Neuron (in vitro differentiated cells): ENCODE results near the gene RALA.

Experiments
- H2AFZ ChIP-seq: one replicate; pipeline ENCODE4 v1.6.1; 2013; ENCODE audit warnings: low read depth, mild to moderate bottlenecking, inconsistent platforms, low read length, moderate library complexity
- H3K27me3 ChIP-seq: one replicate; pipeline ENCODE4 v1.6.1; 2013; ENCODE audit warnings: low read length; ENCODE audit not compliant: insufficient read depth
- H3K36me3 ChIP-seq: one replicate; pipeline ENCODE4 v1.6.1; 2013; ENCODE audit warnings: low read length; ENCODE audit not compliant: insufficient read depth
- H3K4me1 ChIP-seq: one replicate; pipeline ENCODE4 v1.6.1; 2013; ENCODE audit warnings: low read length; ENCODE audit not compliant: insufficient read depth
- H3K4me3 ChIP-seq: 2 replicates; pipeline ENCODE4 v1.5.1; 2013; ENCODE audit warnings: mild to moderate bottlenecking, low read length, moderate library complexity
- H3K9me3 ChIP-seq: one replicate; pipeline ENCODE4 v1.6.1; 2013; ENCODE audit warnings: low read length

RALA gene

GRCh38 chr7:39618868-39619267, 4.5 kb upstream of the RALA start:
- Histone ChIP-seq H3K9me3 (no peaks in the 10 kb centered on the region), H3K4me1 (peaks cover 7% of the 10 kb centered on the region), H2AFZ (no peak overlapping the region), H3K27me3 (no peaks in the 10 kb centered on the region), H3K36me3 (no peaks in the 10 kb centered on the region), H3K4me3 (no peak overlapping the region)

- Histone ChIP-seq H3K36me3 (no peaks in the 10 kb centered on the region), H3K4me1 (peaks cover 20% of the 10 kb centered on the region), H2AFZ (no peak overlapping the region), H3K27me3 (no peaks in the 10 kb centered on the region), H3K9me3 (no peaks in the 10 kb centered on the region), H3K4me3 (no peak overlapping the region)
Measured at GRCh38 chr7:39620486-39620885, 2.9 kb upstream of the RALA start.

- H3K36me3 ChIP-seq = no peaks in the 10 kb centered on the region
- H3K4me1 ChIP-seq = peaks cover 27% of the 10 kb centered on the region
- no peak overlapping the region for H3K4me3 ChIP-seq
- H3K27me3 ChIP-seq = no peaks in the 10 kb centered on the region
- H2AFZ ChIP-seq = no peak overlapping the region
- no peaks in the 10 kb centered on the region for H3K9me3 ChIP-seq
Measured at GRCh38 chr7:39621261-39621660, 2.1 kb upstream of the RALA start.

- H2AFZ ChIP-seq = no peak overlapping the region
- peak overlapping the region; percentile 62 for H3K4me3 ChIP-seq
- H3K36me3 ChIP-seq = no peaks in the 10 kb centered on the region
- H3K9me3 ChIP-seq = no peaks in the 10 kb centered on the region
- peaks cover 27% of the 10 kb centered on the region for H3K4me1 ChIP-seq
- H3K27me3 ChIP-seq = no peaks in the 10 kb centered on the region
Measured at GRCh38 chr7:39621784-39622411, 1.5 kb upstream of the RALA start.

GRCh38 chr7:39622609-39623008, 763 bp upstream of the RALA start:
- H3K27me3 ChIP-seq = no peaks in the 10 kb centered on the region
- no peaks in the 10 kb centered on the region for H3K36me3 ChIP-seq
- H3K9me3 ChIP-seq = no peaks in the 10 kb centered on the region
- peak overlapping the region; percentile 83 for H2AFZ ChIP-seq
- peak overlapping the region; percentile 62 for H3K4me3 ChIP-seq
- peaks cover 27% of the 10 kb centered on the region for H3K4me1 ChIP-seq

GRCh38 chr7:39623732-39624441, 515 bp downstream of the RALA start:
- H3K27me3 ChIP-seq = no peaks in the 10 kb centered on the region
- H3K9me3 ChIP-seq = no peaks in the 10 kb centered on the region
- H3K36me3 ChIP-seq = no peaks in the 10 kb centered on the region
- peaks cover 27% of the 10 kb centered on the region for H3K4me1 ChIP-seq
- peak overlapping the region; percentile 62 for H3K4me3 ChIP-seq
- H2AFZ ChIP-seq = peak overlapping the region; percentile 83

- H3K36me3 ChIP-seq = no peaks in the 10 kb centered on the region
- no peaks in the 10 kb centered on the region for H3K27me3 ChIP-seq
- H2AFZ ChIP-seq = peak overlapping the region; percentile 83
- H3K9me3 ChIP-seq = no peaks in the 10 kb centered on the region
- peaks cover 27% of the 10 kb centered on the region for H3K4me1 ChIP-seq
- H3K4me3 ChIP-seq = peak overlapping the region; percentile 62
Measured at GRCh38 chr7:39624442-39624807, 1.1 kb downstream of the RALA start.

GRCh38 chr7:39624935-39625694, 1.7 kb downstream of the RALA start:
- H3K9me3 ChIP-seq = no peaks in the 10 kb centered on the region
- H2AFZ ChIP-seq = no peak overlapping the region
- no peaks in the 10 kb centered on the region for H3K27me3 ChIP-seq
- H3K4me3 ChIP-seq = peak overlapping the region; percentile 62
- peaks cover 2% of the 10 kb centered on the region for H3K36me3 ChIP-seq
- H3K4me1 ChIP-seq = peaks cover 27% of the 10 kb centered on the region

GRCh38 chr7:39631736-39632308, 8.4 kb downstream of the RALA start:
- no peak overlapping the region for H2AFZ ChIP-seq
- H3K27me3 ChIP-seq = no peaks in the 10 kb centered on the region
- H3K36me3 ChIP-seq = peaks cover 20% of the 10 kb centered on the region

GRCh38 chr7:39633563-39634477, 10.4 kb downstream of the RALA start:
- Histone ChIP-seq H3K9me3 (no peaks in the 10 kb centered on the region), H3K36me3 (peaks cover 22% of the 10 kb centered on the region), H3K27me3 (no peaks in the 10 kb centered on the region), H3K4me1 (no peaks in the 10 kb centered on the region), H2AFZ (no peak overlapping the region), H3K4me3 (no peak overlapping the region)

More at GRCh38 chr7:39631736-39632308, 8.4 kb downstream of the RALA start:
- H3K9me3 ChIP-seq = no peaks in the 10 kb centered on the region
- H3K4me3 ChIP-seq = no peak overlapping the region
- H3K4me1 ChIP-seq = no peaks in the 10 kb centered on the region

GRCh38 chr7:39634478-39634805, 11.1 kb downstream of the RALA start:
- Histone ChIP-seq H3K27me3 (no peaks in the 10 kb centered on the region), H3K4me1 (no peaks in the 10 kb centered on the region), H3K36me3 (peaks cover 22% of the 10 kb centered on the region), H2AFZ (no peak overlapping the region), H3K9me3 (no peaks in the 10 kb centered on the region), H3K4me3 (no peak overlapping the region)

- no peaks in the 10 kb centered on the region for H3K27me3 ChIP-seq
- H2AFZ ChIP-seq = no peak overlapping the region
- H3K9me3 ChIP-seq = no peaks in the 10 kb centered on the region
- peaks cover 5% of the 10 kb centered on the region for H3K4me1 ChIP-seq
- H3K4me3 ChIP-seq = no peak overlapping the region
- peaks cover 5% of the 10 kb centered on the region for H3K36me3 ChIP-seq
Measured at GRCh38 chr7:39637400-39637799, 14.0 kb downstream of the RALA start.
